ENCODE data around the gene VSTM2B.

Gene VSTM2B

DNA sequence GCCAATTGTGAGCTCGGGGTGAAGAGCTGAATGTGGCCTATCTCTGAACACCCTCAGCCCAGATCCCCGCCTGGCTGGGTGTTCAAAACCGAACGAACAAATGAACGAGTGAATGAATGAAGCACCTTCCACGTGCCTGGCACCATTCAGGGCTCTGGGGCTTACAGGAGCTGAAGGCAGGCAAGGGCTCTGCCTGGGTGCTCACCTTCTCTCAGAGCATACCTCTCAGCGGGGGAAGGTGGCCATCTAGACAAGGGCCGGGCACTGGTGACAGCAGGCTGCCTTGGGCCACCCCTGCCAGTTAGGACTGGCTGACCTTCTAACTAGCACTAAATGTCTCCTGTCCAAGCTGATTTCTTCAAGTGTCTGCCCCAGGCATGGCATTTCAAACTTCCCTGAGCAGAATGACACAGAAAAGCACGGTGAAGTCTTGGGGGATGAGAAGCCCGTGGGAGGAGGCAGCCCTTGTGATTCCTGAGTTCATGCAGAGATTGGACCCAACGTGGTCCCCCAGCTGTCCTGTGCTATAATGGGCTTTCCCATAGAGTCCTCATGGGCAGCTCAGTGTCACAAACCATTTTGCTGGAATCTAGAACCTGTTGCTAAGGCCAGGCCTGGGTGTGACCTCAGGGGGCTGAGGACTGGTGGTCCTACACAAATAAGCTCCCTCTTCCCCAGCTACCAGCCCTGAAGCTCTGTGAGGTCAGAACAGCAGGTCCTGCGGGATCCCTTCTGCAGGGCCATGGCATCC is 27.9 kb upstream of the VSTM2B start:
- DNase-seq = no peak

DNA sequence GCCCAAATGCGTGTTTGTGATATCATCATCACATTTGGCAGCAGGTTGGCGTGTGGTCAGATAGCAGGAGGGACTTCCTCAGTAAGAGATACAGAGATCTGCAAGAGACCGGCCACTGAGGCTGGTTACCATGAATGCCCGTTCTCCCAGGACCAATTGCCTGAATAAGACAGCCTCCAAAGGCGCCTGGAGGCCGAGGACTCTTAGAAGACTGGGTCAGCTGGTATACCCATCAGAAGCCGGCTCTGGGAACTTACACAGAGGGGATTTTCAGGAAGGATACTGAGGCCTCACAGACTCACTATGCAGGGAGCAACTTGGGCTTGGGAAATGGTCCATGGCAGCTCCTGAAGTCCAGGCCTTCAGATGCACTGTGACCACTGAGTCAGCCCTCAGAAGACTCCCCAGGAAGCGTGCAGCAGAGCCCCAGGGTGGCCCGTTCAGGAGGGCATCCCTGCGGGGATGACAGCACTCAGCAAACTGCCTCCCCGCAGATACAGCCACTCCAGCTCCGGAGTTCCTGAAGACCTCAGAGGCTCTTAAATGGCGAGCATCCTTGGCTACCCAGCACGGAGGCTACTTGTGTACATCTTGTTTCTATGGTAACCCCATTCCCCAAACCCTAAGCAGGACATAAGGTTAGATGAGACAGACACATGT is 26.4 kb upstream of the VSTM2B start:
- no peak for DNase-seq

GRCh38 chr19:29499921-29500590 is 25.7 kb upstream of the VSTM2B start:
- no peak for DNase-seq

DNA sequence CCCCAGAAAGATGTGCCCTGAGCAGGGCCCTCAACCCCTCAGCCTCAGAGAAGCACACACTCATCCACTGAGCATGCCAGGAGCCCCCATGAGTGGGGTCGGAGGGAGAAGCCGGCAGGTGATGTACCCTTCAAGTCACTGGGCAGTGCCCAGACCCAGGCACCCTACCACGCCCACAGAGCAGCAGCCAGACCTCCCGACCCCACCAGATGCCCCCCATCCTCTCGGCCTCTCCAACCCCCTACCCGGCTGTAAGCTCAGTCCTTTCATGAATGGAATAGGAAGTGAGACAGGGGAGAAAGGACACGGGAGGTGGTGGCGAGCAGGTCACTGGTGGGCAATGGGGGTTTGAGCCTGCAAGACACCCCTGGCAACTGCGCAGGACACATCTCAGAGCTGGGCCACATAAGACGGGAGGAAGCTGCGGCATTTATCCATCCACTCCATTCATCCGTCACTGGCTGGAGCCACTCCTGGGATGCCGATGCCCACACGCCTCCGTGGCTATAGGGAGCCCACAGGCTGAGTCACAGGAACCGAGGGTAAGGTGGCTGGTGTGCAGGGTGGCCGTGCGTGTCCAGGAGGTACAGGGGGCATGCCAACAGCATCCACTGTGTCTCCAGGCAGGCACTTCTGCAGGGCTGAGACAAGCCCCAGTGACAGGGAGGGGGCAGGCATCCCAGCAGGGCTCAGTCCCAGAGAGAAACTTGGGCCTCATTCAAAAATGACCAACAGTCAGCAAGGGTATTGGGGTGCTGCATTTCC is 23.8 kb upstream of the VSTM2B start:
- DNase-seq = no peak

DNA sequence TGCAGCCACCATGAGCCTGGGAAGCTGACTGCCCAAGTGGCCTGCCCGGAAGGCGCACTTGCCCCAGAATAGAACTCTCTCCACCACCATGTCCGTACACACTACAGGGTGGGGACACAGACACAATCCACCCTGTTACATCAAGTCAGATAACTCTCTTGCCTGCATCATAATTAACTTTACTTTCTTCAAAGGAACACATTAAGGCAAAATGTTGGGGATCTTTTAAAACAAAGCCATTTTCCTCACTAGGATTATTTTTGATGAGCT is 23.3 kb upstream of the VSTM2B start:
- DNase-seq = no peak

DNA sequence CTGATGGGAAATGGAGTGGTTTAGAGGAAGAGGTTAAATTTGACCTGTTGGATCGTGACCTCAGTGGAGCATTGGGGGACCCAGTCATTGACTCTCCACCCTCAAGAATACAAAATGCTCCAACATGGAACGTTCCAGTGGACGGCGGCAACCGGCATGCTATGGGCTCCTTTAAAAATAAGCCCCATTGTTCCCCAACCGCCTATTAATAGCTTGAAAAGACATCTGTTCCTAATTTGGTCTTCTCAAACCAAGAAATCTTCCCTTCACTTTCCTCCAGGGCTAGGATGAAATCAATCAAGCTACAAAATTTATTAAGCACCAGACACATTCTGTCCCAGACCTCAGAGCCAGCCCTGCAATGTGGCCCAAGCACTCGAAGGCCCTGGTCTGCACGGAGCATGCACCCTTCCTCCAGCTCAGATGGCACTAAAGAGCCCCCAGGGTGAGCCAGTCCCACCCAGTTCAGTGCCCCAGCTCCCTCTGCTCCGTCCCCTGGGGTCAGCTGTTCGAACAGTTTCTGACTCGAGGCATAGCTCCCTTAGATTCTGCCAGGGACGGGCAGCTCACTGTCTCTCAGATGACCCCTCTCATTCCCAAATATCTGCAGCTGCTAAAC is 22.5 kb upstream of the VSTM2B start:
- no peak for DNase-seq

DNA sequence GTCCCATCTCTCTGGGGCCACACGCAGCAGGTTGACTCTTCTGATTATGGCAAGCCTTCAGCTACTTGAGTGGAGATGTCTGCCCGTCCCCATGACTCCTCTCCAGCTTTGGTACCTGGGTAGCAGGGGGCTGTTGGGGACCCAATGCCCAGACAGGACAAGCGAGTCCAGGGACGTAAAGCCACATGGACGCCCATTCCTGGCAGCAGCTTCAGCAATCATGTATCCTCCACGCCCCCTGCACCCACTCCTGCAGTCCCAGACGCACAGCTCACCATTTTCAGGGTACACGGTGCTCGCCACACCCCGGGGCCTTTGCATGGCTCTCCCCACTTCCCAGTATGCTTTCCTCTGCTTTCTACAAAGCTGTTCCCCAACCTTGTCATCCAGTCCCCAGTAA is 22.0 kb upstream of the VSTM2B start:
- DNase-seq = no peak

DNA sequence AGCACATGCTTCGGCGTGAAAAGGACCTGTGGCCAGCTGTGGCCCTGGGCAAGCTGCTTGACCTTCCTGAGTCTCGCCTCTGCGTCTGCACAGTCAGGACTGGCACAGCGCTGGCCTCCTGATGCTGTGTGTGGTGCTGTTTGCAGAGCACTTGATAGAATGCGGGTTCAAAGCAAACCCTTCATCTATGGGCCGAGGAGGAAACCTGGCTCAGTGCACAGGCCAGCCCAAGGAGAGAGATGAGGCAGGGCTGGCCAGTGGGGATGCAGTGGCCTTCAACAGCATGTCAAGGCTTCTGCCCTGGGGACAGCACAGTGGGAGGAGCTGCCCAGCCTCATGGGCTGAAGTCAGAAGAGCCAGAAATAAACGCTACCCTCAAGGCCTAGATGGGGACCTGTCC is 21.3 kb upstream of the VSTM2B start:
- DNase-seq = no peak

DNA sequence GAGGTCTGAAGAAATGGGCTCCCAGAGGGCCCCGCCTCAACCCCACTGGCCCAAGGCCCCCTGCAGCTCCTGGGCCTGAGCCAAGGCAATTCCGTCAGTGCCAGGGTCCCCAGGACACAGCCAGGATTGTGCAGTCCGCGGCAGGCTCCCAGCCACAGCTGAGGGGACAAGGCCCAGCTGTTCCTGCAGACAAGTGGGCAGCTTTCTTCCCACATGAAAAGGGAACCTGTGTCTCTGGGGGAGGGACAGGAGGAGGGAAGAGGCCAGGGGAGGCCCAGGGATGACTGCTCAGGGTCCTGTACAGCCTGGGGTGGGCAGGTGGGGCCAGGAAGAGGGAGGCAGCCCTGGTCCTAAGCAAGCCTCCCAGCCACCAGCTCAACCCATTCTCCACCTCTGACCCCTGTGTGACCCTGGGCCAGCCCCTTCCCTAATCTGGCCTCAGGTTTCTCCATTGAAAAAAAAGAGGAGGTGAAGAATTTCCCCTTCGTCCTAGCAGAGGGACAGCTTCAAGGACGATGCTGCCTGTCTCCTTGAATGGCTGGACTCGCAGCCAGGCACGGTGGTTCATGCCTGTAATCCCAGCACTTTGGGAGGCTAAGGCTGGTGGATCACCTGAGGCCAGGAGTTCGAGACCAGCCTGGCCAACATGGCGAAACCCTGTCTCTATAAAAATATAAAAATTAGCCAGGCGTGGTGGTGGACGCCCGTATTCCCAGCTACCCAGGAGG is 20.5 kb upstream of the VSTM2B start:
- no peak for DNase-seq

DNA sequence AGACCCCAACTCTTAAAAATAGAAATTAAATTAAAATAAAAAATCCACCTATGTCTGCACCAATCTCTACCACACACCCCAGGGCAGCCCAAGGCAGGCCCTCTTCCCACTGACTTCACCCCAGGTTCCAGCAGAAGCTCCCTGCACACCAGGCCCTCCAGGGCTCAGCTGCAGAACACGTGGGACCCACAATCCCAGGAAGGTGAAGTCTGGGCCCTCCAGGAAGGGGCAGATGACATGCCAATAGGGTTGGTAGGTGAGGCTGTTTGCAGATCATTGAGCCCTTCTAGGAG is 19.2 kb upstream of the VSTM2B start:
- no peak for DNase-seq

- DNase-seq = no peak
Measured at GRCh38 chr19:29507081-29507860, 18.5 kb upstream of the VSTM2B start.

DNA sequence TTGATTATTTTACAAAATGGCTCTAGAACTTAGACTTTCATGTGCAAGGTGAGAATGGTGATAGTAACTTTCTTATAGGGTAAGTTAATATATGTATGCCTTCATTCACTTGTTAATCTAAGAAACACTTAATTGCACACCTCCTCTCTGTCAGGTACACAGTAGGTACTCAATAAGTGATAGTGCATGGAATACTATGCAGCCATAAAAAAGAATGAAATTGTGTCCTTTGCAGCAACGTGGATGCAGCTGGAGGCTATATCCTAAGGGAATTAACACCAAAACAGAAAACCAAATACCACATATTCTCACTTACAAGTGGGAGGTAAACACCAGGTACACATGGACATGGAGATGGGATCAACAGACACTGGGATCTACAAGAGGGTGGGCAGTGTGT is 17.6 kb upstream of the VSTM2B start:
- DNase-seq = no peak

- DNase-seq = no peak
Measured at GRCh38 chr19:29509456-29509855, 16.3 kb upstream of the VSTM2B start.

- DNase-seq = no peak
Measured at GRCh38 chr19:29510701-29511265, 15.0 kb upstream of the VSTM2B start.

- DNase-seq = no peak
Measured at GRCh38 chr19:29511768-29512167, 14.0 kb upstream of the VSTM2B start.

GRCh38 chr19:29512748-29513147 is 13.0 kb upstream of the VSTM2B start:
- no peak for DNase-seq

GRCh38 chr19:29514525-29515232 is 11.1 kb upstream of the VSTM2B start:
- no peak for DNase-seq

- DNase-seq = no peak
Measured at GRCh38 chr19:29515233-29515619, 10.6 kb upstream of the VSTM2B start.

DNA sequence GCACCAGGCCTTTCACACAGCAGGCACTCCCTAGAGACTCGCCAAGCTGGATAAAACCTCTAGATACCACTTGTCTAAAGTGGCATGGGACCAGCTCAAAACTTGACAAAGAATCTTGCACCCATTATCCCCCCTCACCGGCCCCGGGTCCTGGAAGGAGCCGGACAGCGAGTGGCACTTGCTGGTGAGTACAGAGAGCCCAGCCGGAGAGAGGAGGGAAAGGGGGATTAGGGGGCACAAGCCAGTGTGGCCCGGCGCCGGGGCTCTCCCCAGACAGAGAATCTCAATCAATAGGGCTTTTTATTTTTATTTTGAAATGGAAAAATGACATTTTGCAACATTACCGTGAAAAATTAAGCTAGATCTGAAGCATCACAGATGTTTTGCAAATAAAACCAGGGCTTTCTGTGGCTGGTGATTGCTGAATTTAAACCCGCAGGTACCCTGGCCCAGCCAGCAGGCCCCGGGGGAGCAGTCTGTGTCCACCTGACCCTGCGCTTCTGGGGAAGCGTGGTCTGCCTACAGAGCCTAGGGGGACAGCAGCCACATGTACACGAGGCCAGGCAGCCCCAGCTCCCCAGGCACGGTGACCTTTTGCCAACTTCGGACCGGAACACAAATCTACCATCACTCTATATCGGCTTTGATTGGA is 10.0 kb upstream of the VSTM2B start:
- DNase-seq = no peak

- no peak for DNase-seq
Measured at GRCh38 chr19:29516358-29516725, 9.5 kb upstream of the VSTM2B start.
